ENCODE data around the gene HOXB5.
A peak's percentile ranks its signal among the peaks of the same experiment; 100 is the strongest.

- TF ChIP-seq CTCF (IDR thresholded peaks at IDR 0.05; ENCODE audit: insufficient read depth, low read depth, low read length) (no peak), EZH2 (IDR thresholded peaks at IDR 0.05; ENCODE audit: insufficient read depth, low read length) (peak; percentile 33)
These were observed 46.4 kb downstream of the HOXB5 start for GRCh38 chr17:48546924-48547807.
